ENCODE data around the gene PNMA6F.
"Not testable (repeated sequence)": the region's sequence is repeated elsewhere in the genome, so short reads cannot be mapped to it uniquely, and the experiment has no call there.

PNMA6F gene

GRCh38 chrX:153301746-153302145, 19.8 kb downstream of the PNMA6F start:
- Histone ChIP-seq H3K36me3 (ENCODE audit: insufficient read depth, low read length) (no peaks in the 10 kb centered on the region), H3K9me3 (ENCODE audit: control insufficient read depth, insufficient read depth, low read length) (no peaks in the 10 kb centered on the region), H3K4me1 (ENCODE audit: insufficient read depth, low read length) (0 out of 2 replicates have a peak, but pooled peaks cover 2% of the 10 kb centered on the region), H3K9ac (ENCODE audit: low read depth, low read length) (no peak overlapping the region)

GRCh38 chrX:153299855-153300254, 21.7 kb downstream of the PNMA6F start:
- Histone ChIP-seq H3K9ac (ENCODE audit: low read depth, low read length) (no peak overlapping the region), H3K9me3 (ENCODE audit: control insufficient read depth, insufficient read depth, low read length) (no peaks in the 10 kb centered on the region), H3K4me1 (ENCODE audit: insufficient read depth, low read length) (0 out of 2 replicates have a peak, but pooled peaks cover 7% of the 10 kb centered on the region), H3K36me3 (ENCODE audit: insufficient read depth, low read length) (no peaks in the 10 kb centered on the region)

DNA sequence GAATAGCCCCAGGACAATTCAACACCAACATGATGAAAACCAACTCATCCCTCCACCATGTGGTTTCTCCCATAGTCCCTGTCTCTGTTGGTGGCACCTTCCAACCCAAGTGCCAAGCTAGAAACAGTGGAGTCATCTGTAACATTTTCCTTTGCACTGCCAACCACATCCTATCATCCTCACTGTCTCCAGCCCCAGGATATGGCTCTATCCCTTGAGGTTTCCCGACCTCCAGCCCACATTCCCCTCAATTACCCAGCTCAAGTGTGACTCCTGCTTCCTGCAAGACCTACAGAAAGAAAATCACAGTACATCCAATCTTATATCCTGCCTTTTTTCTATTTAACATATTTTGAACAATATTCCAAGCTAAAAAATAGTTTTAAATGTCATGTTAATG, 24.2 kb downstream of the PNMA6F start:
- H3K36me3 ChIP-seq (ENCODE audit: insufficient read depth, low read length) = no peaks in the 10 kb centered on the region
- no peaks in the 10 kb centered on the region for H3K9me3 ChIP-seq (ENCODE audit: control insufficient read depth, insufficient read depth, low read length)
- H3K4me1 ChIP-seq (ENCODE audit: insufficient read depth, low read length) = 0 out of 2 replicates have a peak, but pooled peaks cover 7% of the 10 kb centered on the region

DNA sequence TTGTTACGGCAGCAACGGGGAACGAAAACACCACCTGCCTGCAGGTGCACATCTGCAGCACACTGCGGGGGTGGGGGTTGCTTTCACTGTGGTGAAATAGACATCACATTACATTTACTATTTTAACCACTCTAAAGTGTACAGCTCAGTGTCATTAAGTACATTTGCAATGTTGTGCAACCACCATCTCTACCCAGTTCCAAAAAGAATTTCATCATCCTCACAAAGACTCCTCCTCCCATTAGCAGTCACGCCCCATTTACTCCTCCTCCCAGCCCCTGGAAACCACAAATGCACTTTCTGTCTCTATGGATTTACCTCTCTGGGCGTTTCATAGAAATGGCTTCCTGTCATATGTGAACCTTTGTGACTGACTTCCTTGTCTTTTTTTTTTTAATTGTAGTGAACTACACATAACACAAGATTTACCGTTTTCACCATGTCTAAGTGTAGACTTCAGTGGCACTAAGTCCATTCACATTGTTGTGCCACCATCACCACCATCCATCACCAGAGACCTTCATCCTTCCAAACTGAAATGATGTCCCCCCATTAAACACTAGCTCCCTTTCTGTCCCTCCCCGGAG, 28.0 kb downstream of the PNMA6F start:
- H3K9me3 ChIP-seq (ENCODE audit: control insufficient read depth, insufficient read depth, low read length); H3K9ac ChIP-seq (ENCODE audit: low read depth, low read length); H3K36me3 ChIP-seq (ENCODE audit: insufficient read depth, low read length); H3K4me1 ChIP-seq (ENCODE audit: insufficient read depth, low read length): not testable (repeated sequence)

More for the DNA sequence above, 24.2 kb downstream of the PNMA6F start:
- no peak overlapping the region for H3K9ac ChIP-seq (ENCODE audit: low read depth, low read length)

DNA sequence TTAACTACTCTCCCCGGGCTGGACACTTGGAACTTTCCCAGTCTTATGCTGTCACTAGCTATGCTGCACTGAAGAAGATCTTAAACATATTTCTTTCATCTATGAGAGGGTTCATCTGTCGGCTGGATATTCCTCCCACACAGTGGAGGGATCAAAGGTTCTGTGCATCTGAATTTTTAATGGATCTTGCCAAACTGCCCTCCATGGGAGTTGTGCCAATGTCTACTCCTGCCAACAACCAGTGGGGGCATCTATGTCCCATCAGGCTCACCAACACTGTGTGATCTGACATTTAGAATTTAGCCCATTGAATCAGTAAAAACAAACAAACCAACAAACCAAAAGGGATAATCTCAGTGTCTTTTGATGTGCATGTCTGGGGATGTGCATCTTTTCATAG, 32.8 kb downstream of the PNMA6F start:
- H3K9ac ChIP-seq (ENCODE audit: low read depth, low read length); H3K9me3 ChIP-seq (ENCODE audit: control insufficient read depth, insufficient read depth, low read length); H3K4me1 ChIP-seq (ENCODE audit: insufficient read depth, low read length); H3K36me3 ChIP-seq (ENCODE audit: insufficient read depth, low read length): not testable (repeated sequence)

DNA sequence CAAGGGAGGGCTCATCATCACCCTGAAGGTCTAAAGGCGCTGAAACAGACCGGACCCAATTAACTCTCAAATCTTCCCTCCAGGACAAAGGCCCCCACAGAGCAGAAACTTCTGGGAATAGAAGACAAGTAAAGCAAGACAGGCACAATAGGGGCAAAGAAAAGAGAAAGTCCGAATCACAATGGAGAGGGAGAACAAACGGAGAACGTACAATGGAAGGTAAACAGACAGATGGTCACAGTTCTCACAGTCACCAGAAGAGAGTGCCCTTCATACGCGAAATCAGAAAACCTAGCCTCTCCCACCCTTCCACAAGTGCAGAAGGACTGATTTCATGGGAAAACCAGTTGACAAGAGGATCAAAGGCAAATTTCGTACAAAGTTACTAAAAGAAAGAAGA, 35.9 kb downstream of the PNMA6F start:
- H3K9ac ChIP-seq (ENCODE audit: low read depth, low read length); H3K4me1 ChIP-seq (ENCODE audit: insufficient read depth, low read length); H3K36me3 ChIP-seq (ENCODE audit: insufficient read depth, low read length); H3K9me3 ChIP-seq (ENCODE audit: control insufficient read depth, insufficient read depth, low read length): not testable (repeated sequence)

- not testable (repeated sequence) for H3K9me3 ChIP-seq (ENCODE audit: control insufficient read depth, insufficient read depth, low read length); H3K4me1 ChIP-seq (ENCODE audit: insufficient read depth, low read length); H3K9ac ChIP-seq (ENCODE audit: low read depth, low read length); H3K36me3 ChIP-seq (ENCODE audit: insufficient read depth, low read length)
Measured at GRCh38 chrX:153283982-153284381, 37.6 kb downstream of the PNMA6F start.

DNA sequence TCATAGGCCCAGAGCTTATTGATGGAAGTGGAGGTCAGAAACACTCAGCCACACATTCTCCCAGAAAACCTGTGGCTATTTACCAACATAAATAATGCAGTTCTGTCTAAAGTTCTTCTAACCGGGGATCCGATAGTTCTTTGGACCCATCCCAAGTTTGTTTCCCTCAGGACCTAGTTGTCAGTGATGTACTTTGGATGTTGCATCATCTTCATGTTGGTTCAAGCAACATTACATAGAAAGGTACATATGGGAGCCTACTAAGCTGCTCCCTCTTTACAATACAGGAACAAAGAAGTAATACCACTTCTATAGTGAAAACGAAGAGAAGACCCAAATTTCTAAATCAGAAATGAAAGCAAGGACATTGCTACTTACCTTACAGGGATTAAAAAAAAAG, 39.8 kb downstream of the PNMA6F start:
- H3K4me1 ChIP-seq (ENCODE audit: insufficient read depth, low read length); H3K9me3 ChIP-seq (ENCODE audit: control insufficient read depth, insufficient read depth, low read length); H3K9ac ChIP-seq (ENCODE audit: low read depth, low read length); H3K36me3 ChIP-seq (ENCODE audit: insufficient read depth, low read length): not testable (repeated sequence)

DNA sequence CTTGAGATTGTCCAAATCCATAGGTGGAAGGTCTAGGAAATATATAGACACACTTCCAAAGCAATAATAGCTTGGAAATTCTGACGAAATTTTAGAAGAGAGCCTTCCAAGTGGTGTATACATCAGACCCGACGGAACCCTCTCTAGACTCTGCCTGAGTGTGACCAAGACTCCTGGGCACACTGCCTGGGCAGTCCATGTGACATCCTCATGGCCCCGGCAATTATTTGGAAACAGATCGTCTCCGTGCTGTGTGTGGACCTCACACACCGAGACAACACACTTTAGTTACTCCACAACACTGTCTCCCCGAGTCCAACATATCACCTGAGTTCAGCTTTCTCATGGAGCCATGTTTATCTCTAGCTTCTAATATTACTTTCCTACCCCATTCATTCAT, 42.3 kb downstream of the PNMA6F start:
- H3K9ac ChIP-seq (ENCODE audit: low read depth, low read length); H3K36me3 ChIP-seq (ENCODE audit: insufficient read depth, low read length); H3K9me3 ChIP-seq (ENCODE audit: control insufficient read depth, insufficient read depth, low read length); H3K4me1 ChIP-seq (ENCODE audit: insufficient read depth, low read length): not testable (repeated sequence)

- not testable (repeated sequence) for H3K9me3 ChIP-seq (ENCODE audit: control insufficient read depth, insufficient read depth, low read length); H3K9ac ChIP-seq (ENCODE audit: low read depth, low read length); H3K4me1 ChIP-seq (ENCODE audit: insufficient read depth, low read length); H3K36me3 ChIP-seq (ENCODE audit: insufficient read depth, low read length)
Measured at GRCh38 chrX:153276049-153276448, 45.5 kb downstream of the PNMA6F start.

GRCh38 chrX:153275418-153275817, 46.1 kb downstream of the PNMA6F start:
- H3K36me3 ChIP-seq (ENCODE audit: insufficient read depth, low read length); H3K9me3 ChIP-seq (ENCODE audit: control insufficient read depth, insufficient read depth, low read length); H3K9ac ChIP-seq (ENCODE audit: low read depth, low read length); H3K4me1 ChIP-seq (ENCODE audit: insufficient read depth, low read length): not testable (repeated sequence)

DNA sequence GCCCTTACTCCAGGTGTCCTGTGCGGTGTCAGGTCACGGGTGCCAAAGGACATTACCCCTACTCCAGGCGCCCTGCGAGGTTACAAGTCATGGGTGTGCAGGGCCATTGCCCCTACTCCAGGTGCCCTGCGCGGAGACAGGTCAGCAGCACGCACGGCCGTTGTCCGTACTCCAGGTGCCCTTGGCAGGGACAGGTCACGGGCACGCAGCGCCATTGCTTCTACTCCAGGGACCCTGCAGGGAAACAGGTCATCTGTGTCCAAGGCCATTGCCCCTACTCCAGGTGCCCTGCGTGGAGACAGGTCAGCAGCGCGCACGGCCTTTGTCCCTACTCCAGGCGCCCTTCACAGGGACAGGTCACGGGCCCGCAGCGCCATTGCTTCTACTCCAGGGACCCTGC, 49.0 kb downstream of the PNMA6F start:
- not testable (repeated sequence) for H3K36me3 ChIP-seq (ENCODE audit: insufficient read depth, low read length)

GRCh38 chrX:153272070-153272469, 49.5 kb downstream of the PNMA6F start:
- not testable (repeated sequence) for H3K9ac ChIP-seq (ENCODE audit: low read depth, low read length); H3K9me3 ChIP-seq (ENCODE audit: control insufficient read depth, insufficient read depth, low read length); H3K36me3 ChIP-seq (ENCODE audit: insufficient read depth, low read length); H3K4me1 ChIP-seq (ENCODE audit: insufficient read depth, low read length)

More for the DNA sequence above, 49.0 kb downstream of the PNMA6F start:
- H3K9ac ChIP-seq (ENCODE audit: low read depth, low read length); H3K4me1 ChIP-seq (ENCODE audit: insufficient read depth, low read length); H3K9me3 ChIP-seq (ENCODE audit: control insufficient read depth, insufficient read depth, low read length): not testable (repeated sequence)
